Umbilical cord (tissue), 2 donors: ENCODE results near the gene ILK. TPM values are rescaled to one million over a fixed set of nuclear protein-coding genes. Genes with fewer than 3 reads are reported as not detected.

Source experiments
- DNase-seq: peaks from one replicate; pipeline ENCODE4 v3.0.0-alpha.2; 2015; ENCODE audit warnings: low spot score
- total RNA-seq: library from RNA; depleted of rRNA; stranded (reverse); fragments of >200 nt; gene quantifications from one replicate; pipeline ENCODE4 v1.2.3, GENCODE V29; 2014; ENCODE audit warnings: low replicate concordance; ENCODE audit not compliant: insufficient read depth

Gene ILK
- total RNA-seq, 1 donor from 2014 or later: 296 TPM

GRCh38 chr11:6635082-6635932 is 31.7 kb downstream of the ILK start:
- peak; percentile 25 for DNase-seq

DNA sequence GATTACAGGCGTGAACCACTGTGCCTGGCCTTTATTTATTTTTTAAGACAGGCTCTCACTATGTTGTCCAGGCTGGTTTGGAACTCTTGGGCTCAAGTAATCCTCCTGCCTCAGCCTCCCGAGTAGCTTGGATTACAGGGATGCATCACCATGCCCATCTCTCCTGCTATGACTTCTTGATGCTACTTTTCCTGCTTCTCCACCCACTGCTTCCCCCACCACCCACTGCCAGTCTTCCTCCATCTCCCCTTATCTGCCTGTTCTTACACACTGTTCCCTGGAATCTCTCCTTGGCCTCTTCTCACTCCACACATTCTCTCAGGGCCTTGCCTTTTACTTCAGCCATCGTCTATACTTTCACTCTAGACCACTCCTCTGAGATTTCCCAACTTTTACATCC is 32.9 kb downstream of the ILK start:
- no peak for DNase-seq

DNA sequence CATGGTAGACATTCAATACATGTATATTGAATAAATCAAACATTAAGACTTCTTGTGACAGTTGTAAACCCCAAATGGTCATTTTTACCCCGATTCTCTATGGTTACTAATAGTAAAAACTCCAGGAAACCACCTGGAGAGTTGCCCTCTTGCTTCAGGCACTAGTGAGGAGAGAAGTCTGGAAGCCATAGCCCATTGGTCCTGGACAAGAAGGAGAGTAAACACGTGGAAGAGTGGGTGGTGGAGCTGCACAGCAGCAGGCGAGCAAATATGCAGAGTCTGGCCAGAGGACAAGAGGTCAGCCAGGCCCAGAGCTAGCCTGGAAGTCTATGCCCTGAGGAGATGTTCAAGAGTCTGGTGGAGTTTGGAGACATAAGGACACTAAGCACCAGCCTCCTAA is 34.3 kb downstream of the ILK start:
- DNase-seq: no peak

- no peak for DNase-seq
Measured at GRCh38 chr11:6638429-6638828, 34.9 kb downstream of the ILK start.

DNA sequence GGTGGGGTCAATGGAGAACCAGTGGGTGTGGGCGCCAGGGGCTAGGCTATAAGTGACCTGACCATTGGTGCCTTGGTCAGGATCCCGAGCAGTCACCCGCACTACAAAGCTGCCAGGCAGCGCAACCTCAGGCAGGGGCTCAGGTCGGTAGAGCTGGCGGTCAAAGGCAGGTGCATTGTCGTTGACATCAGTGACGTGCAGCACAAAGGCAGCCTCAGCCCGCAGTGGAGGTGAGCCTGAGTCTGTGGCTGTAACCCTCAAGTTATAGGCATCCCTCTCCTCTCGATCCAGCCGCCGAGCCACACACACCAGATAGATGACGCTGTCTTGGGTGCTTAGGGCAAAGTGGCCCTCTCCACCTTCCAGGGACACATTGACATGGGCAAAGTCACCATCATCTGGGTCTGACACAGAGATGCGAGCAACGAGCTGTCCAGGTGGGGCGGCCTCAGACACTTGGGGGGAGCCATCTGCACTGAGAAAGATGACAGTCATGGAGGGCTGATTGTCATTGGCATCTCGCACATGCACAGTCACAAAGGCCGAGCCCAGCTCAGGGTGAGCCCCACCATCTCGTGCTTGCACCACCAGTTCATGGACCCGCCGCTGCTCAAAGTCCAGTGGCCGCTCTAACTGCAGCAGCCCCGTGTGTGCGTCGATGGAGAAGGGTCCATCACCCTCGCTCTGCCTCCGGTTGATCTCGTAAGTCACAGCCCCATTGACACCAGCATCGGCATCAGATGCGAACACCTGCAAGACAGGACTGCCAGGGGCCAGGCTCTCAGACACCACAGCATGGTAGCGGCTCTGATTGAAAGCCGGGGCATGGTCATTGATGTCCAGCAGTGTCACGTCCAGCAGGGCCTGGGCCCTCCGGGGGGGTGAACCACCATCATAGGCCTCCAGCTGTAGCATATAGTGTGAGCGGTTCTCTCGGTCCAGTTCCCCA is 36.7 kb downstream of the ILK start:
- DNase-seq: no peak

GRCh38 chr11:6640985-6641701 is 37.6 kb downstream of the ILK start:
- no peak for DNase-seq

GRCh38 chr11:6642957-6643356 is 39.4 kb downstream of the ILK start:
- DNase-seq: no peak

DNA sequence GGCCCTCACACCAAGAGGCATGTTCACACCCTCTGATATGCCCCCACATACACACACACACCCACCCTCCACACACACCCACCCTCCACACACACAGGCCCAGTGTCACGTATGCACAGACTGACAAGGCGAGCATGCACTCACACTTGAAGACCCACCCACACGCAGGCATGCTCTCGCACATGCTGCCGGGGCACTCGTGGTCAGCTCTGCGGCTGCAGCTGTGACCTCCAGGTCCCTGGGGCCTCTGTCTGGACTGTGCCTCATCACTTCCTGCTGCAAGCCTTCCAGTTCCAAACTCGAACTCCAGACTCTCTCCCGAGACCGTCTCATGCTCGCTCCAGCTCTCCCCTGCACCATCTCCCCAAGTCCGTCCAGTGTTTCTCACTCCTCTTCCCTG is 42.5 kb downstream of the ILK start:
- DNase-seq: no peak

GRCh38 chr11:6646576-6646917 is 43.0 kb downstream of the ILK start:
- peak; percentile 90 for DNase-seq

GRCh38 chr11:6646918-6647679 is 43.5 kb downstream of the ILK start:
- peak; percentile 83 for DNase-seq

DNA sequence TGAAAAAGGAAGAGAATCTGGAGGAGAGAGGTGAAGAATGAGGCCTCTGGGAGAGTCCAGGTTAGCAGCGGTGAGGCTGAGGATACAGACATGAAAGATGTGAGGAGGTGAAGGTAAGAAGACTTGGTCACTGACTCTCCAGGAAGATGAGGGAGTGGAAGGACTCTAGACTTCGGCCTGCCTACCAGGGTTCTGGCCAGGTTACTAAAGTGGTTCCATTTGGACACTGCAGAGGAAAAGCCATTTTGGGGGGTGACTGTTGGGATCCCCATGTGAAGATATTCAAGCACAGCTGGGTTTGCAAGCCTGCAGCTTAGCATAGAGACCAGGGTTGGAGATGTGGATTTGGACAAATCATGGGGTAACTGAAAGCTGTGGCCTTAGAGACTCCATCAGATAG is 44.3 kb downstream of the ILK start:
- no peak for DNase-seq

- no peak for DNase-seq
Measured at GRCh38 chr11:6648501-6648900, 44.9 kb downstream of the ILK start.

DNA sequence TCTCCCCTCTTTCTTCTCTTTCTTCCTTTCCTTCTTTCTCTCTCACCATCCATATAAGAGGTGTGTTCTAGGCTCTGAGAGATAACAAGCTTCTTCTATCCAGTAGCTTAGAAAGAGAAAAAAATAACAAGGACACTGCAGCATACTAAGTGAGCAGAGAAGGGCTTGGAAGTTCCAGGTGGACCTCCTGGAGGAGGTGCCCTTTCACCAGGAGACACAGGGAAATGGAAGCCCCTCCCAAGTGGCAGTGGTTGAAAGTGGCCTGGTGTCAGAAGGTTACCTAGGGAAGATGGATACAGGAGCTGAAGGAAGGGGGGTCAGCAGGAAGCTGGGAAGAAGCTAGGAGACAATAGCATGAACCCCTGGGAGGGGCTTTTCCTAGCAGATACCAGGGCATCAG is 46.5 kb downstream of the ILK start:
- DNase-seq: no peak

DNA sequence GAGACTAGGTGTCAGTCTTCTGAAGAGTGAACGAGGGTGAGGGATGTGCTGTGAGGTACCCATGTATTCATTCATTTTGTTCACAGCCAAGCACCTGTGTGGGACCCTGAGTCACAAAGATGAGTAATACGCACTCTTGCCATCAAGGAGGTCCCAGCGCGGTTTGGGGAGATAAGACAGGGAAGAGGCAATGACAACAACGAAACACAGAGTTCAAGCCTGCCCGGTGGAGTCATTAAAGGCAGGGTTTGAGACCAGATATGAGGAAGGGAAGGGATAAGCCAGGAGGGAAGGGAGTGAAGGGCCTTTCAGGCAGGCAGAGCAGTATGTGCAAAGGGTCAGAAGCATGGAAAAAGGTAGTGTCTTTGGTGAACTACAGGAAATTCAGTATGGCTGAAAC is 47.4 kb downstream of the ILK start:
- no peak for DNase-seq

DNA sequence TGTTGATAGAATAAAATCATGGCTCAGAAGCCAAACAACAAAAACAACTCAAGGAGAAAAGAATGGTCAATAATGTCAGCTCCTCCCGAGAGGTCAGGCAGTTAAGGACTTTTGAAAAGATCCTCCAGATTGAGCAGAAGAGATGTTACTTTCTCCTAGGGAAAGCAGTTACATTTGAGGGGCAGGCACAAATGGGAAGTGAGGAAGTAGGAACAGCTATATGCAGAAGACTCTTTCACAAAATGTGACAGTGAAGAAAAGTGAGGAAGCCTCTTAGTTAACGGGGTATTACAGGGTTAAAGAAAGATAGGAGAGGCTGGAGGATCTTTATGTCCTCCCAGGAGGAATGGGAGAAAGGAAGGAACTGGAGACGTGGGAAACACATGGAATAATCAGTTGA is 48.6 kb downstream of the ILK start:
- DNase-seq: no peak

GRCh38 chr11:6653097-6653496 is 49.5 kb downstream of the ILK start:
- DNase-seq: no peak

DNA sequence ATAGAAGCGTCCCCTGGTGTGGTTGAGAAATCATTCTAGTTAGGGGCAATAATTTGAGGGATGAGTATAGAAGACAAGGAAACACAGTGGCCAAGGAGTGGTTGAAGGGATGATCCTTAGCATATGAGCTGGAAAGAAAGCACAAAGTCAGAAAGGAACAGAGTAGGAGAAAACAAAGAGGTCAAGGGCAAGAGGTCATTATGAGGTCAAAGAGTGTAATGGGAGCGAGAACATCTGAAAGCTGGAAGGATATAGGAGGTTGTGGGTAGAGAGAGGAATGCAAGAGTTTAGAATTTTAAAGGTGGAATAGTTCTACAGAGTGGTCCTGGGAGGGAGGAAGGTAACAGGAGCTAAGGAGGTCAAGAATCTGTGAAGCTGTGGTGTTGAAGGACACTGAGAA is 50.1 kb downstream of the ILK start:
- DNase-seq: no peak

GRCh38 chr11:6654281-6655019 is 50.9 kb downstream of the ILK start:
- DNase-seq: no peak

DNA sequence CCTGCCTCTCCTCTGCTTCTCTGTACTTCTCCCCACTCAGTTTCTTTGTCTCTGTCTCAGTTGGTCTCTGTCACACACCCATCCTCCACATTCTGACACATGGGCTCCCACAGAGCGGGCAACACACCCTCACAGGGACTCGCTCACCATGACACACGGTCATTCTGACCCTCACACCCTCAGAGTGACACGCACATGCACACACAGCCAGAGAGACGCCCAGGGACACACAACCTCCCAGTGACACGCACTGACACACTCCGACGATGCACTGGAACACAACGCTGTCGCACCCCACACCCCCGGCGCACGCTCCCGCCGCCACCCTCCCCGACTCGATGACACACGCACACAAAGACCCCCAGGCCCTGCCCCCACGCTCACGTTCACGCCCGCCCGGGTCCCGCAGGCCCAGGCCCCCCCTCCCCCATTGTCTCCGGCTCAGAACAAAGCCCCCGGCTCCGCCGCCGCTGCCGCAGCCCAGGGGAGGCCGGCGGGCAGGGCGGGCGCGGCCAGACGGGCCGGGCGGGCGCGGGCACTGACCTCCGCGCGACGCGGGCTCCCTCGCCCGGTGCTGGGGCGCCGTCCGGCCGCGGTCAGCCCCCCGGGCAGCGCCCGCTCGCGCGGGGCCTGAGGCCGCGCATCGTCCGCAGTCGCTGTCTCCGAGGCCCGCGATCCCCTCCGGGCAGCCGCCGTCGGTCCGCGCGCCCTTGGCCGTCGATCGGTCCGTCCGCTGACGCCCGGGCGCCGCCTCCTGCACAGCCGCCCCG is 51.6 kb downstream of the ILK start:
- peak; percentile 36 for DNase-seq
